Vagina (tissue), 2 donors: ENCODE data around the gene LRRC27. TPM values are rescaled to one million over a fixed set of nuclear protein-coding genes. Genes with fewer than 3 reads are reported as not detected.
A peak's percentile ranks its signal among the peaks of the same experiment; 100 is the strongest.

ENCODE experiments used
- DNase-seq, 2 donors: peaks; one replicate each; pipeline ENCODE4 v3.0.0-alpha.2; 2017; ENCODE audit errors: extremely low spot score in 2 of 2
- H3K27ac ChIP-seq: fragments of 200-600 bp; sonication (generic); one replicate; pipeline ENCODE4 v1.5.1; 2019
- H3K27me3 ChIP-seq: fragments of 200-600 bp; sonication (generic); one replicate; pipeline ENCODE4 v1.5.1; 2019
- H3K36me3 ChIP-seq, 2 donors: fragments of 200-600 bp; sonication (generic); one replicate each; pipeline ENCODE4 v1.5.1; 2017 to 2019
- H3K4me1 ChIP-seq: fragments of 200-600 bp; sonication (generic); one replicate; pipeline ENCODE4 v1.5.1; 2019
- H3K4me3 ChIP-seq, 2 donors: fragments of 200-600 bp; sonication (generic); 1 replicate in 1 of 2; 2 replicates in 1 of 2; pipeline ENCODE4 v1.5.1; 2016 to 2019
- H3K9me3 ChIP-seq: fragments of 200-600 bp; sonication (generic); one replicate; pipeline ENCODE4 v1.5.1; 2019
- POLR2A ChIP-seq, 2 donors: fragments of 450-650 bp; IDR thresholded peaks; one replicate each; pipeline ENCODE4 v1.6.1; 2017; ENCODE audit warnings: antibody characterized with exemption in 2 of 2, mild to moderate bottlenecking in 2 of 2, moderate library complexity in 2 of 2
- POLR2AphosphoS5 ChIP-seq, 2 donors: sonication (generic); formaldehyde crosslinking; IDR thresholded peaks; one replicate each; pipeline ENCODE4 v1.9.0; 2017; ENCODE audit warnings: antibody characterized with exemption in 2 of 2, mild to moderate bottlenecking in 2 of 2, low read depth in 1 of 2; ENCODE audit not compliant: insufficient read depth in 1 of 2
- intact Hi-C: fragments of 100-400 bp; cut with DNase I; formaldehyde crosslinking; loops from one replicate; pipeline ENCODE4 v1.15.1; 2023
- total RNA-seq: library from RNA; depleted of rRNA; stranded (reverse); fragments of >200 nt; gene quantifications from one replicate; pipeline ENCODE4 v1.2.3, GENCODE V29; 2016
- TF ChIP-seq, protein P1 (sequence below), 3 experiments: fragments of 450-650 bp in 2 of 3; fragments of 200-600 bp in 1 of 3; sonication (generic) in 1 of 3; IDR thresholded peaks; one replicate each; pipeline ENCODE4 v1.5.1; 2017 to 2019; ENCODE audit warnings: antibody characterized with exemption in 3 of 3, mild to moderate bottlenecking in 2 of 3, moderate library complexity in 2 of 3

The LRRC27 gene
- total RNA-seq, 1 donor from 2014 or later: 4.9 TPM

DNA sequence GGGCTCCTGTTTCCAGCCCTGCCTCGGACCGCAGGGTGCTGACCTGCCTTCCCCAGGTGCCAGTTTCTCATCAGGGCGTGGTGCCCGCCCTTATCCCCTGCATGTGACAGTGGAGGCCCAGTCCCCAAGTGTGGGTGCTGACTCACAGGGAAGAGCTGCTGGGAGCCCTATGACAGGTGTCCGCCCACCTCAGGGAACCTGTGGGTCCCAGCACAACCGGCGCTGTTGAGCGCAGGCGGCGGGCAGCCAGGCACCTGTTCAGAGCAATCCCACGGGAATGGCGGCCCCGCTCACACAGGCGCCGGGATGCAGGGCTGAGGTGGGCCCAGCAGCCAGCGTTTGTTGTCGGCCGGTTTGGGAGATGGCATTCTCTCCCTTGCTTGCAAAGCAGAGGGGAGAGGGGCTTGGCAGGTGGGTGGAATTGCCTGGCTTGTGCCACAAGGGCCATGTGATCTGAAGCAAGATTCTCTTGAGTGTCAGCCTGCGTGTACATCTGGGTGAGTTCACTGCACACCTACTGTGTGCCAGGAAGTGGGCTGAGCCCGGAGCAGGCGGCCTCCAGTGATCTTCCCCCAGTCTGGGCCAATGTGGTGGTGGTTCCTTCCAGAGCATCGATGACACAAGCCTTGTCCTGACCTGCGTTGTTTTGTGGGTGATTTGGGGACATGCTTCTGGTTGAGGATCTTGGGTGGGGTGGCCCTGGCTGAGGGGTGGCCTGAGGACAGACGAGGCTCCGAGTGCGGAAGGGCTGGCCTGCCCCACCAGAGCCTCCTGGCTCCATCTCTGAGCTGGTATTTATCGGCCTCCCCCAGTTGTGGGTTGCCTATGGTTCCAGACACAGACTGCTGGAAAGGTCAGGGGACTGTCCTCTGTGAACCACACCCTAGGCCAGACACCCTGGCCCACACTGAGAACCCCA, 67.4 kb downstream of the LRRC27 start:
- TF ChIP-seq POLR2AphosphoS5 (IDR thresholded peaks at IDR 0.05; ENCODE audit: insufficient read depth in 1 of 2, low read depth in 1 of 2): no peak
- TF ChIP-seq, protein P1, sequence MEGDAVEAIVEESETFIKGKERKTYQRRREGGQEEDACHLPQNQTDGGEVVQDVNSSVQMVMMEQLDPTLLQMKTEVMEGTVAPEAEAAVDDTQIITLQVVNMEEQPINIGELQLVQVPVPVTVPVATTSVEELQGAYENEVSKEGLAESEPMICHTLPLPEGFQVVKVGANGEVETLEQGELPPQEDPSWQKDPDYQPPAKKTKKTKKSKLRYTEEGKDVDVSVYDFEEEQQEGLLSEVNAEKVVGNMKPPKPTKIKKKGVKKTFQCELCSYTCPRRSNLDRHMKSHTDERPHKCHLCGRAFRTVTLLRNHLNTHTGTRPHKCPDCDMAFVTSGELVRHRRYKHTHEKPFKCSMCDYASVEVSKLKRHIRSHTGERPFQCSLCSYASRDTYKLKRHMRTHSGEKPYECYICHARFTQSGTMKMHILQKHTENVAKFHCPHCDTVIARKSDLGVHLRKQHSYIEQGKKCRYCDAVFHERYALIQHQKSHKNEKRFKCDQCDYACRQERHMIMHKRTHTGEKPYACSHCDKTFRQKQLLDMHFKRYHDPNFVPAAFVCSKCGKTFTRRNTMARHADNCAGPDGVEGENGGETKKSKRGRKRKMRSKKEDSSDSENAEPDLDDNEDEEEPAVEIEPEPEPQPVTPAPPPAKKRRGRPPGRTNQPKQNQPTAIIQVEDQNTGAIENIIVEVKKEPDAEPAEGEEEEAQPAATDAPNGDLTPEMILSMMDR (IDR thresholded peaks at IDR 0.05): no peak
- no peak for TF ChIP-seq POLR2A (IDR thresholded peaks at IDR 0.05)
- no peaks in the 10 kb centered on the region for H3K27me3 ChIP-seq
- peak overlapping the region; percentile 53 for H3K27ac ChIP-seq
- intact Hi-C loops: loop anchor here (10.0 kb wide), 1 partner anchor 235 kb away; no protein-coding TSS in a partner anchor
- no peaks in the 10 kb centered on the region for H3K36me3 ChIP-seq
- no peak overlapping the region for H3K4me3 ChIP-seq
- DNase-seq: no peak
- H3K4me1 ChIP-seq: peaks cover 75% of the 10 kb centered on the region
- H3K9me3 ChIP-seq: no peaks in the 10 kb centered on the region

DNA sequence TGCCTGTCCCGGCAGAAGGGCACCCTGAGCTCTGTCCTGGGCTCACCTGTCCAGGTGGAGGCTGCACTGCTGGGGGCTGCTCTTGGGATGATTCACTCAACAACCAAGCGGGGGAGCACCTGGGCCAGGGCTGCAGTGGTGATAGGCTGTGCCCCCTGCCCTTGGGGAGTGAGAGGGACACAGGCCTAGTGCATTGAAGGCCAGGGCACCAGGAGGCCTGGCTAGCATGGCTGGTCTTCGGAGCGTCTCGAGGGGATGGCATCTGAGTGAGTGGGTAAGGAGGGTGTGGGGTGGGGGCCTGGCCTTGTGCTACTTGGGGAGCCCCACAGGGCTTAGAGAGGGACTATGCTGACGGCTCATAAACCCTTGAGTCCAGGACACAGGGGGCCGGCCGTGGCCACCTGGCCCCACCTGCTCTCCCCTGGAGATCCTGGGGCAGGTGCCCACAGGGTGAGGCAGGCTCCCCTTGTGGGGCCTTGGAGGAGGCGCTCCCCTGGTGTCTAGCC, 68.1 kb downstream of the LRRC27 start:
- H3K4me1 ChIP-seq: peaks cover 72% of the 10 kb centered on the region
- peaks cover 0 to 6% of the 10 kb centered on the region in 2 donors for H3K36me3 ChIP-seq
- DNase-seq: no peak
- intact Hi-C loops: no loop called here
- no peaks in the 10 kb centered on the region for H3K27me3 ChIP-seq
- peak overlapping the region; percentile 53 for H3K27ac ChIP-seq
- no peaks in the 10 kb centered on the region for H3K9me3 ChIP-seq
- no peak overlapping the region for H3K4me3 ChIP-seq
- TF ChIP-seq POLR2A (IDR thresholded peaks at IDR 0.05) (no peak), POLR2AphosphoS5 (IDR thresholded peaks at IDR 0.05; ENCODE audit: insufficient read depth in 1 of 2, low read depth in 1 of 2) (no peak)
- TF ChIP-seq, protein P1 (IDR thresholded peaks at IDR 0.05): no peak

DNA sequence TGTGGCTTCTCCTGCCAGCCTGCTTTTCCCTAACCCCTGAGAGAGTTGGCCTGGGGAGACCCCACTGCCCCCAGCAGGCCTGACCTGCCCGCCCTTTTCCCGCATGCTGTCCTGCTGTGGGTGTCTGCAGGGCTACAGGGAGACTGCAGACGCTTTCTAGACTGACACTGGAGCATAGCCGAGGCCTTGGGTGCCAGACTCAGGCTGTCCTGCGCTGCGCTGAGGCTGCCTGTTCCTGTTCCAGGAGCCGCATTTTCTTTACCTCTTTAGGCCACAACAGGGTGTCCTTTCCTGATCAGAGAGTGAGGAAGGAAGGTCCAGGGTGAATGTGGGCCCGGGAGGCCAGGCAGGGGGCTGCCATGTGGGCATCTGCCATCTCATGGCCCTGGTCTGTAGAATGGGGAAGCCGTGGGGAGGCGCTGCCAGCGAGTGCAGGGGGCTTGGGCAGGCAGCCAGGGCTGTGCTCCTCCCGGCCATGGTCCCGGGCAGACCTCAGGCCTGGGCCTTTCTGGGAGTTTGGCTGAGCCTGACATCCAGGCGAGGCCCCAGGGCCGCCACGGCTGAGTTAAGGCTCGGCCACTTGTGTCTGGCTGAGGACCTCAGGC, 68.7 kb downstream of the LRRC27 start:
- Histone ChIP-seq H3K4me1 (peaks cover 66% of the 10 kb centered on the region), H3K4me3 (no peak overlapping the region), H3K27me3 (no peaks in the 10 kb centered on the region), H3K9me3 (no peaks in the 10 kb centered on the region), H3K36me3 (peaks cover 0 to 11% of the 10 kb centered on the region in 2 donors), H3K27ac (peak overlapping the region; percentile 53)
- no peak for DNase-seq
- TF ChIP-seq POLR2A (IDR thresholded peaks at IDR 0.05) (no peak), POLR2AphosphoS5 (IDR thresholded peaks at IDR 0.05; ENCODE audit: insufficient read depth in 1 of 2, low read depth in 1 of 2) (no peak)
- TF ChIP-seq, protein P1 (IDR thresholded peaks at IDR 0.05): no peak
- intact Hi-C loops: no loop called here

DNA sequence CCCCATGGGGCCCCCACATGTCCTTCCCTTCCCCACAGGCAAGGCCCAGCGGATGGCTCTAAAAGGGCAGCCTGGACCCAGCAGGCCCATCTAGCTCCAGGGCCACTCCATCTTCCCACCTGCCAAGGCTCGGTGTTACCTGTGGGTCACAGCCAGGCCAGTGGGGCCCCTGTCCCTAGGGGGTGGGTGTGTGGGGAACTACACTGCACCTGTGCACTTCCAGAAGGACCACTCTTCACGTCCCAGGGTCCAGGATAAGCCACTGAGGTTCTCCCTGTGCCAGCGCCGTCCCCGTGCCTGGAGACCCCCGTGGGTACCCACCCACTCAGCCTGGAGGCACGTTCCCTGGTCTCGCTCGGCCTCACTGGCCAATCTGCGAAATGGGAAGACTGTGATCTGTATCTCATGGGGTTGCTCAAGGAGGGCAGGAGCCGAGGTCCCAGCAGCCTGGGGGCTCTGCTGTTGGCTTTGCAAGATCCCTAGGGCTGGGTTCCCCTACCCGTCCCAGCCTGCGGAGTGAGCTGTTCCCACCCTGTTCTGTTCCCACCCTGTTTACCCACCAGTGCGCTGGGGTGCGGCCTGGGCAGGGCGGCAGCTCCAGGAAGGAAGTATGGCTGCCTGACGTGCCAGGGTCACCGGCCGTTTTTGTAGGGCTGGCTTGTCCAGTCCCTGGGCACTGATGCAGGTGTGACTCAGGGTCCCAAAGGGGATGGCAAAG, 69.6 kb downstream of the LRRC27 start:
- Histone ChIP-seq H3K4me1 (peaks cover 64% of the 10 kb centered on the region), H3K9me3 (no peaks in the 10 kb centered on the region), H3K27ac (peak overlapping the region; percentile 53), H3K4me3 (no peak overlapping the region), H3K27me3 (no peaks in the 10 kb centered on the region), H3K36me3 (peaks cover 0 to 14% of the 10 kb centered on the region in 2 donors)
- DNase-seq: no peak
- TF ChIP-seq POLR2AphosphoS5 (IDR thresholded peaks at IDR 0.05; ENCODE audit: insufficient read depth in 1 of 2, low read depth in 1 of 2) (peak; percentile 48 to 69), POLR2A (IDR thresholded peaks at IDR 0.05) (no peak)
- TF ChIP-seq, protein P1 (IDR thresholded peaks at IDR 0.05): no peak
- intact Hi-C loops: no loop called here
